ENCODE results near the gene TAF12. TPM values are rescaled to one million over a fixed set of nuclear protein-coding genes. Genes with fewer than 3 reads are reported as not detected.

The TAF12 gene
- total RNA-seq, 2 experiments from 2014 or later: 35.7 to 39.3 TPM

GRCh38 chr1:28565040-28565439 is 77.8 kb downstream of the TAF12 start:
- DNase-seq: no peak
- Mint-ChIP-seq H3K9me3 (ENCODE audit: insufficient read depth) (no peaks in the 10 kb centered on the region), H3K36me3 (ENCODE audit: low read depth) (peaks cover 54% of the 10 kb centered on the region), H3K27ac (no peak overlapping the region), H3K4me1 (ENCODE audit: low read depth) (no peaks in the 10 kb centered on the region), H3K4me3 (no peak overlapping the region), H3K27me3 (ENCODE audit: low read depth) (no peaks in the 10 kb centered on the region)
- CTCF ChIA-PET: interaction anchor here (1.0 kb wide), 1 partner anchor 16 kb away, joined by 4 read pairs; no protein-coding TSS in a partner anchor
- POLR2A ChIA-PET: interaction anchor here (1.0 kb wide), 1 partner anchor 16 kb away, joined by 3 read pairs; no protein-coding TSS in a partner anchor
- no peak for ATAC-seq

GRCh38 chr1:28564310-28564709 is 78.6 kb downstream of the TAF12 start:
- Mint-ChIP-seq H3K36me3 (ENCODE audit: low read depth) (peaks cover 58% of the 10 kb centered on the region), H3K9me3 (ENCODE audit: insufficient read depth) (no peaks in the 10 kb centered on the region), H3K4me1 (ENCODE audit: low read depth) (no peaks in the 10 kb centered on the region), H3K4me3 (no peak overlapping the region), H3K27ac (no peak overlapping the region), H3K27me3 (ENCODE audit: low read depth) (no peaks in the 10 kb centered on the region)
- DNase-seq (no peak), ATAC-seq (no peak)
- POLR2A ChIA-PET: interaction anchor here (1.0 kb wide), 2 partner anchors 15 to 17 kb away, joined by 3 to 7 read pairs; no protein-coding TSS in a partner anchor
- CTCF ChIA-PET: interaction anchor here (1.0 kb wide), 1 partner anchor 17 kb away, joined by 4 read pairs; no protein-coding TSS in a partner anchor

GRCh38 chr1:28560886-28561285 is 82.0 kb downstream of the TAF12 start:
- ATAC-seq (no peak), DNase-seq (no peak)
- Mint-ChIP-seq H3K4me3 (no peak overlapping the region), H3K9me3 (ENCODE audit: insufficient read depth) (no peaks in the 10 kb centered on the region), H3K27me3 (ENCODE audit: low read depth) (no peaks in the 10 kb centered on the region), H3K27ac (no peak overlapping the region), H3K4me1 (ENCODE audit: low read depth) (no peaks in the 10 kb centered on the region), H3K36me3 (ENCODE audit: low read depth) (peaks cover 55% of the 10 kb centered on the region)
- ChIA-PET POLR2A (interaction anchor here (3.3 kb wide), 1 partner anchor 21 kb away, joined by 13 read pairs; no protein-coding TSS in a partner anchor), CTCF (no interaction called here)

Other genes with a start within 250 kb of the TAF12 start
- gene RCC1, start 137.0 kb downstream of the TAF12 start, total RNA-seq: 10 to 100 TPM; 80.7 to 85.3 TPM
- 10 to 100 TPM; 73.2 to 77.7 TPM for gene TRNAU1AP, start 90.0 kb downstream of the TAF12 start, total RNA-seq
- gene RAB42, start 50.8 kb downstream of the TAF12 start, total RNA-seq: not detected
- not detected for gene RNU11, start 5.5 kb upstream of the TAF12 start, total RNA-seq
- 10 to 100 TPM; 35.5 to 36.4 TPM for gene GMEB1, start 25.7 kb upstream of the TAF12 start, total RNA-seq
- gene YTHDF2, start 93.9 kb upstream of the TAF12 start, total RNA-seq: 10 to 100 TPM; 67.3 to 80.6 TPM
- gene OPRD1, start 169.1 kb upstream of the TAF12 start, total RNA-seq: not detected

Measured in activated CD8-positive, alpha-beta T cell treated with anti-CD3 and anti-CD28 coated beads, Interleukin-2, amount 10 ng/mL, durations not matched to agents 7 days and 5 days (primary cell).